Choroid plexus epithelial cell (primary cell): ENCODE measurements around the gene MED13.

ENCODE experiments used
- DNase-seq: peaks from one replicate; pipeline ENCODE4 v3.0.0-alpha.2; 2010; ENCODE audit warnings: low read depth
- H3K4me3 ChIP-seq: 2 replicates; pipeline ENCODE4 v1.5.1; 2011; ENCODE audit warnings: low read depth, mild to moderate bottlenecking, control low read depth, low read length, moderate library complexity
- CTCF ChIP-seq: conservative IDR thresholded peaks from 2 replicates; pipeline ENCODE4 v1.5.1; 2011; ENCODE audit warnings: low read depth, mild to moderate bottlenecking, control low read depth, inconsistent platforms, low read length, moderate library complexity

MED13 gene

GRCh38 chr17:62090868-62091267 is 25.8 kb upstream of the MED13 start:
- no peak overlapping the region for H3K4me3 ChIP-seq
- DNase-seq = no peak
- TF ChIP-seq CTCF = no peak

GRCh38 chr17:62090021-62090824 is 25.1 kb upstream of the MED13 start:
- no peak for TF ChIP-seq CTCF
- no peak overlapping the region for H3K4me3 ChIP-seq

GRCh38 chr17:62089334-62089733 is 24.3 kb upstream of the MED13 start:
- no peak for DNase-seq
- TF ChIP-seq CTCF = no peak
- H3K4me3 ChIP-seq = no peak overlapping the region

More at GRCh38 chr17:62090021-62090824, 25.1 kb upstream of the MED13 start:
- no peak for DNase-seq

GRCh38 chr17:62086737-62087136 is 21.7 kb upstream of the MED13 start:
- TF ChIP-seq CTCF = no peak
- no peak overlapping the region for H3K4me3 ChIP-seq
- no peak for DNase-seq

GRCh38 chr17:62085511-62086408 is 20.7 kb upstream of the MED13 start:
- H3K4me3 ChIP-seq = no peak overlapping the region
- TF ChIP-seq CTCF = no peak
- no peak for DNase-seq

GRCh38 chr17:62084585-62084984 is 19.5 kb upstream of the MED13 start:
- H3K4me3 ChIP-seq = no peak overlapping the region
- no peak for TF ChIP-seq CTCF
- DNase-seq = no peak
